NCI-H146 treated with DMSO at 0.1 percent for 48 hours (cell line): ENCODE measurements around the gene FOXK1.
"Not testable (repeated sequence)": the region's sequence is repeated elsewhere in the genome, so short reads cannot be mapped to it uniquely, and the experiment has no call there.

Source experiments
- DNase-seq: peaks from one replicate; lab custom pipeline; 2025; ENCODE audit not compliant: unreplicated experiment; lab: John Stamatoyannopoulos, UW

FOXK1 gene

DNA sequence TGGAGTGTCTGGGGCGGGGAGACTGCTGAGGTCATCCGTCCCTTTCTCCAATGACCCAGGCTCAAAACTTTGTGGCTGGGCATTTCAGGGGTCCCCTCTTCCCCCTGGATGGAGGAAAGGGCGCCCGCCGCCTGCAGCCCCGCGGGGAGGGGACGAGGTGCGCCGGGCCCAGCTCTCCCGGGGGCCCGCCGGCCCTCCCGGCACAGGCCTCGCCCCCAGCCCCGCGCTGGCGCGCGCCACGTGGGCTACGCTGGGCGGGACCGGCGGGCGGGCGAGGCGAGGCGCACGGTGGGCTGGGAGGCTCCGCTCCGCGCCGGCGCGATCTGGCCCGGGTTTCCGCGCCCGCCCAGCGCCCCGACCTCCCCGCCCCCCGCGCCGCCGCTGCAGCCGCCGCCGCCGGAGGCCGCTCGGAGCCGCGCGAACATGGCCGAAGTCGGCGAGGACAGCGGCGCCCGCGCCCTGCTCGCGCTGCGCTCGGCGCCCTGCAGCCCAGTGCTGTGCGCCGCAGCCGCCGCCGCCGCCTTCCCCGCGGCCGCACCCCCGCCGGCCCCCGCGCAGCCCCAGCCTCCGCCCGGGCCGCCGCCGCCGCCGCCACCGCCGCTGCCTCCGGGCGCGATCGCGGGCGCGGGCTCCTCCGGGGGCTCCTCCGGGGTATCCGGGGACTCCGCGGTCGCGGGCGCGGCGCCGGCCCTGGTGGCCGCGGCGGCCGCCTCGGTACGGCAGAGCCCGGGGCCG, at the start of gene FOXK1:
TSS of gene FOXK1 (plus strand) at position 410 of the 735 bp plus-strand sequence. CDS start at position 424, 14 bp downstream.
- DNase-seq, result peak; percentile 41

GRCh38 chr7:4633012-4633411, 49.1 kb upstream of the FOXK1 start:
- no peak for DNase-seq

GRCh38 chr7:4634166-4634565, 47.9 kb upstream of the FOXK1 start:
- no peak for DNase-seq

- DNase-seq, result no peak
Measured at GRCh38 chr7:4638781-4639575, 43.1 kb upstream of the FOXK1 start.

DNA sequence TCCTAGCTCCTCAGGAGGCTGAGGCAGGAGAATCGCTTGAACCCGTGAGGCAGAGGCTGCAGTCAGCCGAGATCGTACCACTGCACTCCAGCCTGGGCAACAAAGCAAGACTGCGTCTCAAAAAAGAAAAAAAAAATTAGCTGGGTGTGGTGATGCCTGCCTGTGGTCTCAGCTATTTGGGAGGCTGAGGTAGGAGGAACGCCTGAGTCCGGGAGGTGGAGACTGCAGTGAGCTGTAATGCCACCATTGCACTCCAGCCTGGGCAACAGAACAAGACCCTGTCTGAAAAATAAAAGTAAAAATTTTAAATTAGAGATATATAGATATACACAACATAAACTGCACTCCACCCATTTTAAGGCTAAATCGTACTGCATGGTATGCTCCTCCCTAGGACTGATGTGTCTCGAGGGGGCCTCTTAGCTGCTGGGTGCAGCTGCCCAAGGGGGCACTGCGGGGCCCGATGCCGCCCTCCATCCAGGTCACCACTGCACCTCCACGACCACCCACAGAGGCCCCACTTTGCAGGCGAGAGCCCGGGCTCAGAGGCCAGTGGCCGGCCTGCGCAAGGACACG, 40.9 kb upstream of the FOXK1 start:
- peak; percentile 41 for DNase-seq

DNA sequence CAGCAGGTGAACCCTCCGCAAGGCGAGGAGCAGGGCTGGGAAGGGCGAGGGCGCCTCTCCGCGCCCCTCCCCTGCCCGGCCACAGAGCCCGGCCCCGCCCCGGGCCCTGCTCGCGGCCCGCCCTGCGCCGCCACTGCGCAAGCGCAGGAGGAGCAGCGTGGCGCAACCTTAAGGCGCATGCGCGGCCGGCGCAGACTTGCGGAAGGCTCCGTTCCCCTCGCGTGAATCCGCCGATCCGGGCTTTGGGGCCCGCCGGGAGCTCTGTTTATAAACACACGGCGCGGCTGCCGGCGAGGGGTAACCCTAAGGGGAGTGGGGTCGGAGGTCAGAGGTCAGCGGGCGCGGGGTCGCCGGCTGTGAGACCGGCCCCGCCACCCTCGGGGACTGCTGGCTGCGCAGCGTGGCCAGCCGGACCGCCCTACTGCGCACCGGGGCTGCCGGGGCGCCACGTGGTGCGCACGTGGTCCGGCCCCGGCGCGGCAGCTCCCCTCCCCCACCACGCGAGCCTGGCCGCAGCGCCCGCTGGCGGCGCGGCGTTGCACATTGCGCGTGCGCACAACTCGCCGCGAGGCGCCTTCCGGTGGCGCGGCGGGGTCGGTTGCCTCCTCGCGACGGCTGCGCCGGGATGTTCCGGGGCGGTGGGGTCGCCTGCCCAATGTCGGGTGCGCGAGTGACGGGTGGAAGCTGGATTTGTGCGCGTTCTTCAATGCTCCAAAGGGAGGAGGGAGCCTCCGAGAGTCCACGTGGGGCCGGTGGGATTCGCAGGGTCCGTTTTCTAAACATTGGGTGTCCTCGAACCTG, 40.2 kb upstream of the FOXK1 start:
- peak; percentile 75 for DNase-seq

- no peak for DNase-seq
Measured at GRCh38 chr7:4642468-4643203, 39.5 kb upstream of the FOXK1 start.

DNA sequence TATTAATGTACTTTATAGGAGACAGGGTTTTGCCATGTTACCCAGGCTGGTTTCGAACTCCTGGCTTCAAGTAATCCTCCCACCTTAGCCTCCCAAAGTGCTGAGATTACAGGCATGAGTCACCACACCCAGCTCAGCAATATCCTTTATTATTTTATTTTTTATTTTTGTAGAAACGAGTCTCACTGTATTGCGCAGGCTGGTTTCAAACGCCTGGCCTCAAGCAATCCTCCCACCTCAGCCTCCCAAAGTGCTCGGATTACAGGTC, 39.0 kb upstream of the FOXK1 start:
- not testable (repeated sequence) for DNase-seq

DNA sequence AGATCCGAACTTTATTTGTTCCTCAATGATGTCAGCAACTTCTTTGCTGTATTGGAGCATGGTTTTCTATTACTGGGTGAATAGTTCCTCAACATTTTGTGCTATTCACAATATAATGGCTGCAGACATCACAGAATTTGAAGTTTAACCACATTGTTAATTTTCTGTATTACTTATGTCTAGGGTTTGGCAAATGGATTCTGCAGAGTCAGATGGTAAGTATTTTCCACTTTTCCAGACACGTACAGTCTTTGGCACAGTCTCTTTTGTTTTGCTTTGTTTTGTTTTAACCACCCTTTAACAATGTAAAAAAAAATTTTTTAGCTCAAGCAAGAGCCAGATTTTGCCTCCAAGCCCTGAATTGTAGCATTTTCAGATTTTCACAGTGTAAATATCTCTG, 36.8 kb upstream of the FOXK1 start:
- DNase-seq, result no peak

- no peak for DNase-seq
Measured at GRCh38 chr7:4648111-4648510, 34.0 kb upstream of the FOXK1 start.

DNA sequence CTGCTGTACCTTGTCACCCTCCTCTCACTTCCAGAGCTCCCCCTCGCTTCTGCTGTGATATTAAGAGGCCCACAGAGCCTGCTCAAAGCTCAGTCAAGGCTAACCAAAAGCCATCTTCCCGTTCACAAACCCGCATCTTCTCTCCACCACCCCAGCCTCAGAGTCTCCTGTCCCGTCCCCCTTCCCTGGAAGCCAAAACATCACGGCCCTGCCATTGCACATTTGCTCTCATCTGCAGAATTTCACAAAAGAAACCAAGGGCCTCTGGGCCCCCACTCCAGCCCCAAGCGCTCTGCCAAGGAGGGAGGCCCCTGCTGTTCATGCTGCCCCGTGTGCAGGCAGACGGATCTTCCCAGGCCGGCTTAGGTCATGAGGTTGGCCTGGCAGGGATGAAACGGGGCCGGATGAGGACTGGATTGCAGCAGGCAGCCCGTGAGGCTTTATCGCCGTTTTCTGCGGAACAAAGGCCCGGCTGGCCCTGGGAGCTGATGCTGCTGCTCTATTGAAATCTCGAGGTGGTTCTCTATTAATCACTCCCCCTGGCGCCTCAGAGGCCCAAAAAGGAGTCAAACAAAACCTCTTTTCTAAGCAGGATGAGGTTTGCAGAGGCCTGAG, 31.6 kb upstream of the FOXK1 start:
- DNase-seq, result no peak

DNA sequence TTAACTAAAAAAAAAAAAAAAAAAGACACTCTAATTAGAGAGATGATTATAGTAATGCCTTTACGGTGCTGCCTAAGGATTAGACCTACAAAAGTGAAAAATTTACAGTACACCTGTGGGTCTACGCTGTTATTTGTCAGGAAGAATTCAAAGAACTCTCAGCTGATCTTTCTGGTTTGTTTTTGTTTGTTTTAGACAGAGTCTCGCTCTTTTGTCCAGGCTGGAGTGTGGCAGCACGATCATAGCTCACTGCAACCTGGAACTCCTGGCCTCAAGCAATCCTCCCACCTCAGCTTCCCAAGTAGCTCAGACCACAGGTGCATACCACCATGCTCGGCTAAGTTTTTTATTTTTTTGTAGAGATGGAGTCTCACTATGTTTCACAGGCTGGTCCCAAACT, 28.3 kb upstream of the FOXK1 start:
- DNase-seq, result no peak

- DNase-seq, result no peak
Measured at GRCh38 chr7:4655311-4655710, 26.8 kb upstream of the FOXK1 start.

DNA sequence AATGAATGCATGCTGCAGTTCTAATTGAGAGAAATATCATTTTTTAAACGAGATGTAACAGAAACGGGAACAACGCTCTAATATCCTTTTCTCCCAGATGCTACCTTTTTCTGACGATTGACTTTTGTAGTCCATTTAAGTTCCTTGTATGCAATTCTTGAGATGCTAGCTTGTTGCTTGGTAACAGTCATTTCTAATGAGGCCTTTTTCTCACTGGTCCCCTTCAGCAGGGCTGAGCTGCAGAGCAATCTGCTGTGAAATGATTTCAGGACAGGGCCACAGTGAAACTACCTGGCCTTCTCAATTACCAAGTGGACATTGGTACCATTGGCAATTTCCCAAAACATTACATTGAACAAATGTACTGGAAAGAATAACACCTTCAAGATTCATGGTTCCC, 26.2 kb upstream of the FOXK1 start:
- DNase-seq, result no peak

- DNase-seq, result no peak
Measured at GRCh38 chr7:4657640-4658417, 24.3 kb upstream of the FOXK1 start.

- DNase-seq, result no peak
Measured at GRCh38 chr7:4659551-4660286, 22.4 kb upstream of the FOXK1 start.

GRCh38 chr7:4661871-4662270, 20.2 kb upstream of the FOXK1 start:
- DNase-seq, result no peak

DNA sequence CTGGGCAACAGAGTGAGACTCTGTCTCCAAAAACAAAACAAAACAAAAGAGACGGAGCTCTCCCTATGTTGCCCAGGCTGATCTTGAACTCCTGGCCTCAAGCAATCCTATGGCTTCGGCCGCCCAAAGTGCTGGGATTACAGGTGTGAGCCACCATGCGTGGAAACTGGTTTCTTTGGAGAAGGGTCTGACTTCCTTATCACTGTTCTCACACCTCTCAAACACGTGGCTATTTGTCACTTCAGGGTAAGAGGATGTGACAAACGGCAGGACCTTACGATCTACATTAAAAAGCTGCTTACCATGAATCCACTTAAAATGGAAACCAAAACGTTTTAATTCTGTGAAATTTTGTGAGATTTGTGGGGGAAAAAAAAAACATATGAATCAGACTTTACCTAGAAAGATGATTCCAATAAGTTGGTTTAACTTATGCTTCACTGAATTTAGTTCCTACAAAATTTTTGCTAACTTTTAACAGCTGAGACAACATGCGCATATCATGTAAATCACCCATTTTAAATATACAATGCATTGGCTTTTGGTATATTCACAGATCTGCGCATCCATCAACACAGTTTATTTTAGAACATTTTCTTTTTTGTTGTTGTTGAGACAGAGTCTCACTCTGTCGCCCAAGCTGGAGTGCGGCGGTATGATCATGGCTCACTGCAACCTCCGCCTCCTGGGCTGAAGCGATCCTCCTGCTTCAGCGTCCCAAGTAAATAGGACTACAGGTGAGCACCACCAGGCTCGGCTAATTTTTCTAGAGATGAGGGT, 18.7 kb upstream of the FOXK1 start:
- no peak for DNase-seq
